Measurements from ENCODE around the gene RGS17.
"Not testable (repeated sequence)": the region's sequence is repeated elsewhere in the genome, so short reads cannot be mapped to it uniquely, and the experiment has no call there.

The RGS17 gene

GRCh38 chr6:153123801-153124200, 7.3 kb downstream of the RGS17 start:
- DNase-seq = no peak

- DNase-seq = no peak
Measured at GRCh38 chr6:153121311-153121710, 9.8 kb downstream of the RGS17 start.

GRCh38 chr6:153117986-153118879, 12.8 kb downstream of the RGS17 start:
- DNase-seq = no peak

GRCh38 chr6:153111082-153111481, 20.0 kb downstream of the RGS17 start:
- DNase-seq = not testable (repeated sequence)

- DNase-seq = not testable (repeated sequence)
Measured at GRCh38 chr6:153110612-153111011, 20.5 kb downstream of the RGS17 start.

GRCh38 chr6:153108315-153108714, 22.8 kb downstream of the RGS17 start:
- no peak for DNase-seq

GRCh38 chr6:153106021-153106420, 25.1 kb downstream of the RGS17 start:
- no peak for DNase-seq

- no peak for DNase-seq
Measured at GRCh38 chr6:153104220-153104619, 26.9 kb downstream of the RGS17 start.

- DNase-seq = peak; percentile 42
Measured at GRCh38 chr6:153103319-153103655, 27.8 kb downstream of the RGS17 start.

- no peak for DNase-seq
Measured at GRCh38 chr6:153102605-153103318, 28.3 kb downstream of the RGS17 start.

- DNase-seq = no peak
Measured at GRCh38 chr6:153101461-153101860, 29.6 kb downstream of the RGS17 start.

GRCh38 chr6:153099636-153100035, 31.4 kb downstream of the RGS17 start:
- DNase-seq = no peak

GRCh38 chr6:153096792-153097191, 34.3 kb downstream of the RGS17 start:
- no peak for DNase-seq

- no peak for DNase-seq
Measured at GRCh38 chr6:153096031-153096430, 35.1 kb downstream of the RGS17 start.

GRCh38 chr6:153092082-153093013, 38.7 kb downstream of the RGS17 start:
- no peak for DNase-seq

- no peak for DNase-seq
Measured at GRCh38 chr6:153090241-153090930, 40.7 kb downstream of the RGS17 start.

- no peak for DNase-seq
Measured at GRCh38 chr6:153088796-153089195, 42.3 kb downstream of the RGS17 start.

- no peak for DNase-seq
Measured at GRCh38 chr6:153087436-153087835, 43.6 kb downstream of the RGS17 start.

GRCh38 chr6:153086225-153086990, 44.7 kb downstream of the RGS17 start:
- DNase-seq = no peak

GRCh38 chr6:153085239-153085638, 45.8 kb downstream of the RGS17 start:
- no peak for DNase-seq

- DNase-seq = no peak
Measured at GRCh38 chr6:153084393-153084792, 46.7 kb downstream of the RGS17 start.

- no peak for DNase-seq
Measured at GRCh38 chr6:153083869-153084268, 47.2 kb downstream of the RGS17 start.
